ENCODE measurements around the gene DACT3. TPM values are rescaled to one million over a fixed set of nuclear protein-coding genes. Genes with fewer than 3 reads are reported as not detected.

The DACT3 gene
- total RNA-seq, 1 donor from 2014 or later = 55.1 TPM

DNA sequence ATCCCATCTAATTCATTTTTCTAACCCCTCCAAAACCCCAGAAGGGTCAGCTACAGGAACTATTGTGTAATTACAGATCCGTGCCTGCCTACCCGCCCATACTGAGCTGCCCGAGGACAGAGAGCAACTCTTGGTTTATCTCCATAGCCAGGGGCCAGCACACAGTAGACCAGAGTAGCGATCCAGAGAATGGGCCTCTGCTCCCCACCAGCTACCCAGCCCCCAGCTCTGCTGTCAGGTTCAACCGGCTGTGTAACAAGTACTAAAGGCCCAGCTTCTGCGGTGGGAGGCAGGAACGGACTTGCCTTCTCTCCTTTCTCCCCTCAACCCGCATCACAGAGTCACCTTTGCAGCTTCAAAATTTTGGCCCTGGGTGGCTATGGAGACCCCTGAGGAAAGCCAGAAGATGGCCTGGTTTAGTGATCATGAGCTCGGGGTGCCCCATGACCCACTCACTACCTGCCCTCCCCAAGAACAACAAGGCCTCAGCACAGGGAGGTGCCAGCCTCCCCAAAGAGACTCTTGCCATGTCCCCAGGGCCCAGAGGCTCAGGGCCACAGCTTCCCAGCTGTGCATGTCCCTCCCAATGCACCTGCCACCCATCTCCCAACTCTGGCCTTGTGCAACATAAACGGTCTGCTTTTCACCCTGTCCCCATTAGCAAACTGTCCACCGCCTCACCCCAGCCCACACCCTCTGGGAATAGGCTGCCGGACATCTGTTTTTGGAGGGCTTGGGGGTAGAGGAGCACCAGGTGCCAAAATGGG, 54.1 kb downstream of the DACT3 start:
- no peak for TF ChIP-seq CTCF (IDR thresholded peaks at IDR 0.05; ENCODE audit: partially characterized antibody, unreplicated experiment)
- peak overlapping the region; percentile 65 for H3K27ac Mint-ChIP-seq (ENCODE audit: unreplicated experiment)
- peaks cover 12% of the 10 kb centered on the region for H3K27me3 Mint-ChIP-seq (ENCODE audit: unreplicated experiment)
- H3K36me3 Mint-ChIP-seq (ENCODE audit: unreplicated experiment) = peaks cover 9% of the 10 kb centered on the region
- no peak for DNase-seq
- peaks cover 16% of the 10 kb centered on the region for H3K9me3 Mint-ChIP-seq (ENCODE audit: unreplicated experiment)
- H3K4me3 Mint-ChIP-seq (ENCODE audit: unreplicated experiment) = peak overlapping the region; percentile 68
- H3K4me1 Mint-ChIP-seq (ENCODE audit: low read depth, unreplicated experiment) = peaks cover 29% of the 10 kb centered on the region

- TF ChIP-seq CTCF (IDR thresholded peaks at IDR 0.05; ENCODE audit: partially characterized antibody, unreplicated experiment) = no peak
- no peak for DNase-seq
- peaks cover 14% of the 10 kb centered on the region for H3K27me3 Mint-ChIP-seq (ENCODE audit: unreplicated experiment)
- peak overlapping the region; percentile 73 for H3K4me3 Mint-ChIP-seq (ENCODE audit: unreplicated experiment)
- peaks cover 9% of the 10 kb centered on the region for H3K36me3 Mint-ChIP-seq (ENCODE audit: unreplicated experiment)
- H3K27ac Mint-ChIP-seq (ENCODE audit: unreplicated experiment) = peak overlapping the region; percentile 65
- peaks cover 29% of the 10 kb centered on the region for H3K4me1 Mint-ChIP-seq (ENCODE audit: low read depth, unreplicated experiment)
- peaks cover 13% of the 10 kb centered on the region for H3K9me3 Mint-ChIP-seq (ENCODE audit: unreplicated experiment)
Observed at GRCh38 chr19:46606019-46606418, 55.0 kb downstream of the DACT3 start.

- H3K9me3 Mint-ChIP-seq (ENCODE audit: unreplicated experiment) = peaks cover 11% of the 10 kb centered on the region
- peaks cover 5% of the 10 kb centered on the region for H3K36me3 Mint-ChIP-seq (ENCODE audit: unreplicated experiment)
- TF ChIP-seq CTCF (IDR thresholded peaks at IDR 0.05; ENCODE audit: partially characterized antibody, unreplicated experiment) = no peak
- peak overlapping the region; percentile 92 for H3K4me3 Mint-ChIP-seq (ENCODE audit: unreplicated experiment)
- H3K27ac Mint-ChIP-seq (ENCODE audit: unreplicated experiment) = no peak overlapping the region
- H3K27me3 Mint-ChIP-seq (ENCODE audit: unreplicated experiment) = peaks cover 13% of the 10 kb centered on the region
- peaks cover 29% of the 10 kb centered on the region for H3K4me1 Mint-ChIP-seq (ENCODE audit: low read depth, unreplicated experiment)
- DNase-seq = no peak
Observed at GRCh38 chr19:46605356-46605821, 55.6 kb downstream of the DACT3 start.

DNA sequence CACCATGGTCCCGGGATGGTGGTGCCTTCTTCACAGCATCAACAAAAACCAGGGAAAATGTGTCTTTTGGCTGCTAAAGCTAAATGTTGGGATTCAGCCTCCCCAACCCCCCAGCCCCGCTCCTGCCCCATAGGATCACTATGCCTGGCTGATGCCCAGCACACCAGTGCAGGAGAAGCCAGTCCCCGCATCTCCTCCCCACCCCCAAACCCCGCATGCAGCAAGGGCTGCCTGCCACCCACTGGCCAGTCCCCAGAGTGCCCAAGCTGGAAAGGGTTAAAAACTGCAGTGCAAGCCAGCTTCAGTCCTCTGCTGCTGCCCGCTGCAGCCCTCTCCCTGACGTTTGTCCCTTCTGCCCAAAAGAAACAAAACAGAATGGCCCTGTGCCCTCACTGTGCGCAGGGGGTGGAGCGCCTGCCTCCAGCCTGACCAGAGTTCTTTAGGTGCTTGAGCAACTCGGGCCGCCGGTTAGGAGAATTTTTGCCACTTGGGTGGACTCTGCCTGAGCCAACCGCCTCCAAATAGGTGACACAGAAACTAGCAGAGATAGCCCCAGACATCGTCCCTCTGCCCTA, 56.1 kb downstream of the DACT3 start:
- no peak for DNase-seq
- Mint-ChIP-seq H3K36me3 (ENCODE audit: unreplicated experiment) (peaks cover 5% of the 10 kb centered on the region), H3K4me1 (ENCODE audit: low read depth, unreplicated experiment) (peaks cover 29% of the 10 kb centered on the region), H3K4me3 (ENCODE audit: unreplicated experiment) (peak overlapping the region; percentile 92), H3K9me3 (ENCODE audit: unreplicated experiment) (peaks cover 12% of the 10 kb centered on the region), H3K27me3 (ENCODE audit: unreplicated experiment) (peaks cover 16% of the 10 kb centered on the region), H3K27ac (ENCODE audit: unreplicated experiment) (no peak overlapping the region)
- TF ChIP-seq CTCF (IDR thresholded peaks at IDR 0.05; ENCODE audit: partially characterized antibody, unreplicated experiment) = no peak

DNA sequence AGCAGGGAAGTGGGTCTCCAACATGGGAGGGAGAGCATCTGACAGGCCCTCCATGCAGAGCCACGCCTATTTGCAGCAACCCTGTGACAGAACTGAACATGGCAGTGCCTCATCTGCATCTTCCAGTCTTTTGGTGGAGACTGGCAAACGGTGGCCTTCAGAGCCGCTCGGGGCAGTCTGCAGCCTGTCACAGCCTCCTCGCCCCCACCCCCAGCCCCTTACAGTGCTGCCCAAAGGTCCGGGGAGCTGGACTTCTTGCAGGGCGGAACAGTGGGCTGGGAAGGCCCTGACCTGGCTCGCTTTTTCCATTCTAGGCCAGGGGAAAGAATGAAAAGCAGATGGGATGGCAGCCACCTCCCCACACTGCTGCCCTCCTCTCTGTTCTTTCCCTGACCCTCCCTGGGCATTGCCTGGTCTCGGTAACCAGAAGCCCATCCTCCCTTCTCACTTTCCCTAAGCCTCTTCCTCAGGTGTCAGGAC, 57.2 kb downstream of the DACT3 start:
- Mint-ChIP-seq H3K4me3 (ENCODE audit: unreplicated experiment) (peak overlapping the region; percentile 92), H3K27ac (ENCODE audit: unreplicated experiment) (peak overlapping the region; percentile 66), H3K9me3 (ENCODE audit: unreplicated experiment) (peaks cover 12% of the 10 kb centered on the region), H3K27me3 (ENCODE audit: unreplicated experiment) (peaks cover 13% of the 10 kb centered on the region), H3K36me3 (ENCODE audit: unreplicated experiment) (peaks cover 3% of the 10 kb centered on the region), H3K4me1 (ENCODE audit: low read depth, unreplicated experiment) (peaks cover 27% of the 10 kb centered on the region)
- no peak for TF ChIP-seq CTCF (IDR thresholded peaks at IDR 0.05; ENCODE audit: partially characterized antibody, unreplicated experiment)
- no peak for DNase-seq

All from glutamatergic neuron (in vitro differentiated cells).